IMR-90 (cell line): Measurements from ENCODE around the gene CENPA. TPM values are rescaled to one million over a fixed set of nuclear protein-coding genes. Genes with fewer than 3 reads are reported as not detected.

ENCODE experiments used
- ATAC-seq: fragments of 200-7000 bp; cut with Tn5 transposase; 2 replicates; pipeline ENCODE4 v1.9.1; 2020; ENCODE audit warnings: low read depth, mild to moderate bottlenecking, moderate library complexity
- BruUV-seq: library from RNA; stranded (reverse); fragments of 400-500 nt; replicated peaks from 2 replicates; lab custom pipeline; 2021; lab: Mats Ljungman, UMichigan
- CTCF ChIA-PET: fragments of 300-600 bp; formaldehyde crosslinking; extraction: SDS; loops from one replicate; lab custom pipeline; 2021; ENCODE audit warnings: antibody characterized with exemption; lab: Yijun Ruan, JAX
- POLR2A ChIA-PET: fragments of 300-600 bp; sonication (Branson Sonifier 250); formaldehyde crosslinking; loops from one replicate; lab custom pipeline; 2022; ENCODE audit warnings: antibody characterized with exemption; ENCODE audit not compliant: unreplicated experiment; lab: Charles Lee
- DNase-seq: peaks from one replicate; pipeline ENCODE4 v3.0.0; 2013
- H2AFZ ChIP-seq: replicated peaks from 2 replicates; pipeline ENCODE3; 2013; ENCODE audit warnings: low read length, mild to moderate bottlenecking; ENCODE audit not compliant: poor library complexity
- H2AK5ac ChIP-seq: 2 replicates; pipeline ENCODE4 v1.6.1; 2013; ENCODE audit warnings: low read depth, low read length, inconsistent platforms
- H2AK9ac ChIP-seq: replicated peaks from 2 replicates; pipeline ENCODE3; 2013; ENCODE audit warnings: mild to moderate bottlenecking, low read depth, low read length, moderate library complexity; ENCODE audit not compliant: poor library complexity
- H2BK120ac ChIP-seq: 2 replicates; pipeline ENCODE4 v1.6.1; 2013; ENCODE audit warnings: low read depth, low read length, inconsistent platforms
- H2BK15ac ChIP-seq: 3 replicates; pipeline ENCODE4 v1.6.1; 2013; ENCODE audit warnings: low read depth, low read length, inconsistent platforms
- H2BK20ac ChIP-seq: 2 replicates; pipeline ENCODE4 v1.6.1; 2013; ENCODE audit warnings: low read depth, mild to moderate bottlenecking, inconsistent platforms, low read length, moderate library complexity
- H2BK5ac ChIP-seq: 2 replicates; pipeline ENCODE4 v1.6.1; 2013; ENCODE audit warnings: mild to moderate bottlenecking, low read depth, low read length, inconsistent platforms; ENCODE audit not compliant: poor library complexity, severe bottlenecking
- H3K14ac ChIP-seq: replicated peaks from 2 replicates; pipeline ENCODE4 v1.6.1; 2013; ENCODE audit warnings: low read depth, low read length, inconsistent platforms
- H3K18ac ChIP-seq: 2 replicates; pipeline ENCODE4 v1.6.1; 2013; ENCODE audit warnings: low read depth, low read length, control low read depth
- H3K23ac ChIP-seq: 2 replicates; pipeline ENCODE4 v1.6.1; 2013; ENCODE audit warnings: low read depth, low read length, inconsistent platforms
- H3K27ac ChIP-seq: 2 replicates; pipeline ENCODE4 v1.5.1; 2013; ENCODE audit warnings: mild to moderate bottlenecking, control low read depth, low read length; ENCODE audit not compliant: insufficient read depth
- H3K27me3 ChIP-seq: 2 replicates; pipeline ENCODE4 v1.6.1; 2013; ENCODE audit warnings: low read length; ENCODE audit not compliant: control insufficient read depth, insufficient read depth
- H3K36me3 ChIP-seq: 2 replicates; pipeline ENCODE4 v1.6.1; 2013; ENCODE audit warnings: low read length, mixed read lengths; ENCODE audit not compliant: control insufficient read depth, insufficient read depth
- H3K4ac ChIP-seq: 2 replicates; pipeline ENCODE4 v1.6.1; 2013; ENCODE audit warnings: low read depth, low read length, inconsistent platforms
- H3K4me1 ChIP-seq: 2 replicates; pipeline ENCODE4 v1.6.1; 2013; ENCODE audit warnings: low read length, mixed read lengths; ENCODE audit not compliant: control insufficient read depth, insufficient read depth
- H3K4me2 ChIP-seq: 2 replicates; pipeline ENCODE4 v1.6.1; 2013; ENCODE audit warnings: low read depth, mild to moderate bottlenecking, control low read depth, low read length, moderate library complexity
- H3K4me3 ChIP-seq: 2 replicates; pipeline ENCODE4 v1.5.1; 2013; ENCODE audit warnings: low read depth, mild to moderate bottlenecking, control low read depth, low read length, moderate library complexity; ENCODE audit not compliant: insufficient read depth
- H3K56ac ChIP-seq: 2 replicates; pipeline ENCODE4 v1.6.1; 2013; ENCODE audit warnings: low read length, inconsistent platforms; ENCODE audit not compliant: insufficient read depth; ENCODE audit errors: extremely low read depth
- H3K79me1 ChIP-seq, 2 experiments: 2 replicates each; pipeline ENCODE4 v1.6.1; 2013; ENCODE audit warnings: low read length in 2 of 2, inconsistent platforms in 1 of 2, low read depth in 1 of 2
- H3K9ac ChIP-seq: 2 replicates; pipeline ENCODE4 v1.6.1; 2013; ENCODE audit warnings: low read depth, low read length, control low read depth
- H3K9me1 ChIP-seq: 2 replicates; pipeline ENCODE4 v1.6.1; 2013; ENCODE audit warnings: low read length, inconsistent platforms; ENCODE audit not compliant: insufficient read depth
- H3K9me3 ChIP-seq: 2 replicates; pipeline ENCODE4 v1.6.1; 2013; ENCODE audit warnings: low read length; ENCODE audit not compliant: control insufficient read depth, insufficient read depth
- H4K20me1 ChIP-seq: 2 replicates; pipeline ENCODE4 v1.6.1; 2013; ENCODE audit warnings: low read length, inconsistent platforms; ENCODE audit not compliant: insufficient read depth
- H4K5ac ChIP-seq: 2 replicates; pipeline ENCODE4 v1.6.1; 2013; ENCODE audit warnings: mild to moderate bottlenecking, low read depth, low read length, control low read depth
- H4K8ac ChIP-seq, 2 experiments: 2 replicates each; pipeline ENCODE4 v1.6.1; 2013; ENCODE audit warnings: low read depth in 2 of 2, low read length in 2 of 2, control low read depth in 1 of 2, inconsistent platforms in 1 of 2
- H4K91ac ChIP-seq: 2 replicates; pipeline ENCODE4 v1.6.1; 2013; ENCODE audit warnings: low read depth, low read length, inconsistent platforms; ENCODE audit not compliant: insufficient read depth
- CEBPB ChIP-seq: IDR thresholded peaks from 2 replicates; pipeline ENCODE4 v1.6.1; 2012; ENCODE audit warnings: low read depth, low read length, improper control_type of control experiment
- CTCF ChIP-seq: conservative IDR thresholded peaks from 2 replicates; pipeline ENCODE4 v1.5.1; 2012; ENCODE audit warnings: mild to moderate bottlenecking, low read depth, low read length, improper control_type of control experiment
- ELK1 ChIP-seq: fragments of 150-350 bp; IDR thresholded peaks from 2 replicates; pipeline ENCODE4 v1.6.1; 2016; ENCODE audit warnings: low read depth, mild to moderate bottlenecking, low read length, moderate library complexity, borderline replicate concordance
- FOS ChIP-seq: fragments of 150-350 bp; IDR thresholded peaks from 2 replicates; pipeline ENCODE4 v1.6.1; 2016; ENCODE audit warnings: low read depth, low read length
- MAFK ChIP-seq: IDR thresholded peaks from 2 replicates; pipeline ENCODE4 v1.6.1; 2012; ENCODE audit warnings: low read depth, low read length, improper control_type of control experiment
- MXI1 ChIP-seq: IDR thresholded peaks from 2 replicates; pipeline ENCODE4 v1.6.1; 2012; ENCODE audit warnings: low read depth, mild to moderate bottlenecking, low read length, moderate library complexity, borderline replicate concordance
- NFE2L2 ChIP-seq: fragments of 150-350 bp; IDR thresholded peaks from 2 replicates; pipeline ENCODE4 v1.6.1; 2016; ENCODE audit warnings: low read depth, mild to moderate bottlenecking, low read length
- POLR2A ChIP-seq: IDR thresholded peaks from 2 replicates; pipeline ENCODE4 v1.6.1; 2012; ENCODE audit warnings: mild to moderate bottlenecking, low read depth, low read length
- RAD21 ChIP-seq: IDR thresholded peaks from 2 replicates; pipeline ENCODE4 v1.6.1; 2012; ENCODE audit warnings: low read length, improper control_type of control experiment
- RFX5 ChIP-seq: IDR thresholded peaks from 2 replicates; pipeline ENCODE4 v1.8.0; 2012; ENCODE audit warnings: low read depth, mild to moderate bottlenecking, low read length, moderate library complexity
- USF2 ChIP-seq: fragments of 150-350 bp; IDR thresholded peaks from 2 replicates; pipeline ENCODE4 v1.6.1; 2017; ENCODE audit warnings: mild to moderate bottlenecking, antibody characterized with exemption, low read length, low read depth
- WGBS, 2 experiments: methylation state at CpG; one replicate each; pipeline versions ENCODE4 v1.1.5 to v1.1.7; 2013; ENCODE audit warnings: missing lambda C conversion rate in 2 of 2; ENCODE audit not compliant: insufficient read length in 1 of 2; ENCODE audit errors: extremely low coverage in 2 of 2; 5-methylcytosine and 5-hydroxymethylcytosine counted together
- dilution Hi-C: fragments of 300-500 bp; cut with HindIII; formaldehyde crosslinking; loops from one replicate; pipeline ENCODE4 v1.14.3; 2018; ENCODE audit warnings: low sequenced_read_pairs; ENCODE audit not compliant: unreplicated experiment
- in situ Hi-C: fragments of 300-500 bp; cut with MboI; formaldehyde crosslinking; loops from 3 replicates; pipeline ENCODE4 v1.14.3; 2019; ENCODE audit warnings: low sequenced_read_pairs, inconsistent platforms, mixed read lengths
- intact Hi-C: fragments of 100-400 bp; cut with micrococcal nuclease; formaldehyde crosslinking; loops from 2 replicates; pipeline ENCODE4 v1.10.0; 2022
- polyA plus RNA-seq, 3 experiments: library from polyadenylated mRNA; depleted of rRNA; stranded (reverse); fragments of >200 nt; gene quantifications; 2 replicates each; pipeline ENCODE4 v1.2.3, GENCODE V29; 2012; ENCODE audit warnings: low replicate concordance in 1 of 3
- total RNA-seq: library from RNA; depleted of rRNA; stranded (reverse); fragments of >200 nt; gene quantifications from 2 replicates; pipeline ENCODE4 v1.2.3, GENCODE V29; 2012

Gene CENPA
- total and polyA plus RNA-seq, 2 of the 4 experiments (the other 2 are of a cell fraction) = 7.7 to 14.9 TPM

- TF ChIP-seq CEBPB (no peak), NFE2L2 (no peak)
Measured at GRCh38 chr2:26764078-26764887, 21.6 kb upstream of the CENPA start, which contains the start of gene SLC35F6 (continued).

GRCh38 chr2:26764906-26765305 is 20.9 kb upstream of the CENPA start:
- peak overlapping the region; percentile 96 for H2AFZ ChIP-seq
- peaks cover 18% of the 10 kb centered on the region for H3K4me1 ChIP-seq
- H3K9ac ChIP-seq = peak overlapping the region; percentile 99
- peak overlapping the region; percentile 88 for H4K91ac ChIP-seq
- TF ChIP-seq RAD21 (no peak), ELK1 (no peak), POLR2A (no peak), USF2 (no peak), CEBPB (no peak), FOS (no peak), MAFK (no peak), RFX5 (no peak), MXI1 (no peak), CTCF (no peak), NFE2L2 (no peak)
- peak overlapping the region; percentile 83 for H2BK5ac ChIP-seq
- ATAC-seq = no peak
- peak overlapping the region; percentile 99 for H3K27ac ChIP-seq
- POLR2A ChIA-PET = no interaction called here
- H2AK5ac ChIP-seq = peak overlapping the region; percentile 95
- peaks cover 39 to 62% of the 10 kb centered on the region in 2 experiments for H3K79me1 ChIP-seq
- peak overlapping the region; percentile 55; the same call in 1 of the 2 replicates for H2BK120ac ChIP-seq
- peak overlapping the region; percentile 94 for H3K4me3 ChIP-seq
- peak overlapping the region; percentile 95 to 96 for H4K8ac ChIP-seq
- dilution Hi-C loops (no loop called here), intact Hi-C loops (no loop called here), in situ Hi-C loops (no loop called here)
- H3K36me3 ChIP-seq = peaks cover 6% of the 10 kb centered on the region
- H3K9me3 ChIP-seq = no peaks in the 10 kb centered on the region
- peak overlapping the region; percentile 93 for H3K4me2 ChIP-seq
- peak overlapping the region; percentile 45 for H4K5ac ChIP-seq
- H3K27me3 ChIP-seq = no peaks in the 10 kb centered on the region
- H3K9me1 ChIP-seq = peaks cover 23% of the 10 kb centered on the region
- peaks cover 35% of the 10 kb centered on the region for H4K20me1 ChIP-seq
- peak overlapping the region; percentile 39; the same call in 1 of the 2 replicates for H3K18ac ChIP-seq
- peak overlapping the region; percentile 96 for H3K4ac ChIP-seq
- H3K56ac ChIP-seq = peak overlapping the region; percentile 82
- no peak overlapping the region for H2BK20ac ChIP-seq
- peak overlapping the region; percentile 98 for H3K14ac ChIP-seq
- 11% methylated on average over 1 of the region's 3 CpGs; no CpG with 5 or more reads in 1 of the 2 experiments for WGBS, 2 experiments
- BruUV-seq = no TSS peak
- peak overlapping the region; percentile 34; the same call in 1 of the 3 replicates for H2BK15ac ChIP-seq
- CTCF ChIA-PET = no interaction called here
- DNase-seq = no peak
- H3K23ac ChIP-seq = peak overlapping the region; percentile 93
- H2AK9ac ChIP-seq = peak overlapping the region; percentile 95
